Transverse colon (tissue), 4 donors: ENCODE results near the gene CASP8.

ENCODE experiments used
- CTCF ChIP-seq, 5 experiments: fragments of 200-600 bp in 3 of 5; fragments of 450-650 bp in 2 of 5; sonication (generic) in 3 of 5; IDR thresholded peaks; 1 replicate in 2 of 5; 2 replicates in 3 of 5; pipeline ENCODE4 v1.5.1; 2016 to 2017; ENCODE audit warnings: antibody characterized with exemption in 5 of 5, inconsistent platforms in 3 of 5, mild to moderate bottlenecking in 2 of 5, moderate library complexity in 1 of 5
- POLR2A ChIP-seq: fragments of 450-650 bp; IDR thresholded peaks from one replicate; pipeline ENCODE4 v1.6.1; 2016; ENCODE audit warnings: antibody characterized with exemption, mild to moderate bottlenecking, moderate library complexity
- POLR2AphosphoS5 ChIP-seq, 3 donors: sonication (generic); formaldehyde crosslinking; IDR thresholded peaks; one replicate each; pipeline ENCODE4 v1.6.1; 2016; ENCODE audit warnings: antibody characterized with exemption in 3 of 3

GRCh38 chr2:201234663-201235135, 25.6 kb upstream of the CASP8 start:
- TF ChIP-seq CTCF (IDR thresholded peaks at IDR 0.05): no peak
- TF ChIP-seq POLR2AphosphoS5 (IDR thresholded peaks at IDR 0.05): no peak
- TF ChIP-seq POLR2A: no peak
